GM12801 (cell line): Measurements from ENCODE around the gene MYH7B.

ENCODE experiments used
- TF ChIP-seq, protein P1 (sequence below): IDR thresholded peaks from one replicate; pipeline ENCODE4 v1.5.1; 2011; ENCODE audit warnings: control low read depth; ENCODE audit not compliant: insufficient read length; ENCODE audit errors: extremely low read depth

Gene MYH7B

DNA sequence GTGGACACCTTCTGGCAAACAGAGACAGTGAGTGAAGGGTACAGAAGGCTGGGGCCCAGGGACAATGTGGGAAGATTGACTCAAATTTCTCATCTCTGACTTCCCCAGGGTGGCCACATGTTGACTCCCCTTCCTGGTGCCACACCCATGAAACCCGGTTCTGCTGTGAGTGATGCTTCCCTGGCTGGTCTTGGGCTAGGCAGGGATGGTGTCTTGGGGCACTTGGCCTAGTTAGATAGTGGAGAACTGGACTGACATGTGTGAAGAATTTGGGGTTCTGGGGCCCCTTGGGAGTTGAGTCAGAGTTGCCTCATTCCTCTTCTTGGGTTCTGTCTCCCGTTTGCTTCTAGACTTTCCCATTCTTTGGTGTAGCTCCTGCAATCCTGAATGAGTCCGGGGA, 34.2 kb upstream of the MYH7B start:
- TF ChIP-seq, protein P1, sequence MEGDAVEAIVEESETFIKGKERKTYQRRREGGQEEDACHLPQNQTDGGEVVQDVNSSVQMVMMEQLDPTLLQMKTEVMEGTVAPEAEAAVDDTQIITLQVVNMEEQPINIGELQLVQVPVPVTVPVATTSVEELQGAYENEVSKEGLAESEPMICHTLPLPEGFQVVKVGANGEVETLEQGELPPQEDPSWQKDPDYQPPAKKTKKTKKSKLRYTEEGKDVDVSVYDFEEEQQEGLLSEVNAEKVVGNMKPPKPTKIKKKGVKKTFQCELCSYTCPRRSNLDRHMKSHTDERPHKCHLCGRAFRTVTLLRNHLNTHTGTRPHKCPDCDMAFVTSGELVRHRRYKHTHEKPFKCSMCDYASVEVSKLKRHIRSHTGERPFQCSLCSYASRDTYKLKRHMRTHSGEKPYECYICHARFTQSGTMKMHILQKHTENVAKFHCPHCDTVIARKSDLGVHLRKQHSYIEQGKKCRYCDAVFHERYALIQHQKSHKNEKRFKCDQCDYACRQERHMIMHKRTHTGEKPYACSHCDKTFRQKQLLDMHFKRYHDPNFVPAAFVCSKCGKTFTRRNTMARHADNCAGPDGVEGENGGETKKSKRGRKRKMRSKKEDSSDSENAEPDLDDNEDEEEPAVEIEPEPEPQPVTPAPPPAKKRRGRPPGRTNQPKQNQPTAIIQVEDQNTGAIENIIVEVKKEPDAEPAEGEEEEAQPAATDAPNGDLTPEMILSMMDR, result no peak

DNA sequence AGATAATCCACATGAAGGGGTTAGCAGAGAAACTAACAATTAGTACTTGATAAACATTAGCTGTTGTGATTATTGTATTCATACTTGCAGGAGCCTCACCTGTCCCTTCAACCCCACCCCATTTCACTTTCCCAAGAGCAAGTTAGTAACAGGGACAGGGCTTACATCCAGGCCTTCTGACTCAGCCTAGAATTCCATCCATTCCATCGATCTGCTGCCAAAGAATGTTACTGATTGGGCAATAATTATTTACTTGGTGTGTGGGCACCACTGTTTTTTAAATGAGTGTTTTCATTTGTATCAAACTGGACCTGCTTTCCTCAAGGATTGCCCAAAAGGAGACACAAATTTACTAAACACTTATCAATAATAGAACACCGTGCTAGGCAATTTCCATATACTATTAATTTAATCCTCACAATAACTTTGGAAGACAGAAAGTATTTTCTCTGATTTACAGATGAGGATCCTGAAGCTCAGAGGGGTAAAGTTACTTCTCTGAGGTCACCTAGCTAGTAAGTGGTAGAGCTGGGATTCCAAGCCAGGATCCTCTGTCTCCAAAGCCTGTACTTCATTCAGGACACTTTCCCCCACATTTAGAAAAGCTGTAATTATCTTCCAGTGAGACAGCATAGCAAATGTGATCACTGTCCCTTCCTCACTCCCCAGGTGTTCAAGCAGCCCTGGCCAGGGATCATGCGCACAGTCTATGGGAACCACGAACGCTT, 32.9 kb upstream of the MYH7B start:
- TF ChIP-seq, protein P1, result no peak

DNA sequence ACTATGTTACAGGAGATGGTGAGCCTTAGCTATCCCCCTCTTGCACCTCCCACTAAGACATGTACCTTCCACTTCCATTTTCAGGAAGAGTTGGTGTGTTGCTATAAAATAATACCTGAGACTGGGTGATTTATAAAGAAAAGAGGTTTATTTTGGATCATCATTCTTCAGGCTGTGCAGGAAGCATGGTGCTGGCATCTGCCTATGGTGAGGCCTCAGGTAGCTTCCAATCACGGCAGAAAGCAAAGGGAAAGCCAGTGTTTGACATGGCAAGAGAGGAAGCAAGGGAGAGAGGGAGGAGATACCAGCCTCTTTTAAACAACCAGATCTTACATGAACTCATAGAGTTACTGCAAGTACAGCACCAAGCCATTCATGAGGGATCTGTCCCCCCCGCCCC, 32.3 kb upstream of the MYH7B start:
- TF ChIP-seq, protein P1, result no peak

DNA sequence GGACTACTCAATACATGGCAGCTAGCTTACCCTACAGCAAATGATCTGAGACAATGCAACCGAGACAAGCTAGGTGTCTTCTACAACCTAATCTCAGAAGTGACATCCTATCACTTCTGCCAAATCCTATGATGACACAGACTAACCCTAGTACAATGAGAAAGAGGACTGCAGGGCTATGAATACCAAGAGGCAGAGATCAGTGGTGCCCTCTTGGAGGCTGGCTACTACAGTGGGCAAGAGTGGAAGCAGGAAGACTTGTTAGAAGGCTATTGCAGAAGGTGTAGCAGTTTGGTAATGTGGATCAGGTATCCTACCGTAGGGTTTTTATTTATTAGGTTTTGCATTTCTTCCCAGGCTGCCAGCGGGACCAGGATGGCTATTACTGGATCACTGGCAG, 30.3 kb upstream of the MYH7B start:
- TF ChIP-seq, protein P1, result no peak

DNA sequence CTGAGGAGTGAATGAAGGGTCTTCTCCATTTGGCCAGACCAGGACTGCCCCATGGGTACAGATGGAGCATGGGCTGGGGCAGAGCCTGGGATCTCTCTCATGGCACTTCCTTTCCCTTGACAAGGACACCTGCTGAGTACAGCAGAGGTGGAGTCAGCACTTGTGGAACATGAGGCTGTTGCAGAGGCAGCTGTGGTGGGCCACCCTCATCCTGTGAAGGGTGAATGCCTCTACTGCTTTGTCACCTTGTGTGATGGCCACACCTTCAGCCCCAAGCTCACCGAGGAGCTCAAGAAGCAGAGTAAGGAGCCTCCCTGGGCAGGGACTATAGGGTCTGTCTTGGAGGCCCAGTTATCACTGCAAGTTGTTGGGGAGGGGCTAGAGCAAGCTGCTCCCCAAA, 29.7 kb upstream of the MYH7B start:
- TF ChIP-seq, protein P1, result no peak

DNA sequence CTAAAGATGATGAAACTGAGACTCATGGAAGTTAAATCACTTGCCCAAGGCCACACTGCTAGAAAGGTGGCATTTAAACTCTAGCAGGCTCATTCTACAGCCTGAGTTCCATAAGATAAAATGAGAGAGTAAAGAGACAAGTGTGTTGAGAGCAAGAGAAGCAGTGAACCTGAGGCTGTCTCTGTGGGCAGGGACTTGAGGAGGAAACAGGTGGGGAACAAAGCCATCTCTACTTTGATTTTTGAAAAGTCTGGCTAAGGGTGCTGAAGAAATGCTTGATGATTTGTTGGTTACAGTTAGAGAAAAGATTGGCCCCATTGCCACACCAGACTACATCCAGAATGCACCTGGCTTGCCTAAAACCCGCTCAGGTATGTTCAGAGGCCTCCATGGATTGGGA, 29.1 kb upstream of the MYH7B start:
- TF ChIP-seq, protein P1, result no peak

DNA sequence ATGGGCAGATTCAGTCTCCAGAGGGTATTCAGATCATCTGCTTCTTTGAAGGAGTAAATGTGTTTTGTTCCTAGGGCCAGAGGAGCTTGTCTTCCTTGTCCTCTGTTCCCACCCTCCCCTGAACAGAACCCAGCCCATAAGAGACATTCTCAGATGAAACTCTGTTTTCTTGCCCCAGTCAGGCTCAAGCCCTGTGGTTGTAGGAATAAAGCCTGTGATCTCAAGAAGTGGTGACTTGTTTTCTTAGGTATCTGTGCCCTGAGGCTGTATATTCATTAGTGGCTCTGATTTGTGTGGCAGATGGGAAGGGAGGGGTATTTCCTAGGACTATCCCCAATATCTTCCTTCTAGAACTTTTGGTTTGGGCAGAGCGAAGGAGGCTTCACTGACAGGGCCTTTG, 27.9 kb upstream of the MYH7B start:
- TF ChIP-seq, protein P1, result no peak

DNA sequence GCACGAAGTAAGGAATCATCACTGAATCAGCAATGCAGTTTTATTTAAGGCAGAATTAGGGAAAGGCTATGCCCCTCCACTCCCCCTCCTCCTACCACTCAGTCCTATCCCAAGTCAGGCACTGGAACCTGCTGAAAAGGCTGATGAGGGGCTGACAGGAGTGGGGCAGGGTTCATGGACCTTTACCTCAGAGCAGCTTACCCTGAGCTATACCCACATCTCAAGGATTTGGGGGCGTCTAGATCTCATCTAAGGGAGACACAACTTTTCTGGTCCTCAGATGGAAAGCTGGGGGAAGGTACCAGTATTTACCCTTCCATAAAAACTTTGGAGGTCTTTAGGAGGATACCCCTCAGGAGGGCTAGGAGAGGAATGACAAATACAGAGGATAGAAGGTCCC, 27.3 kb upstream of the MYH7B start:
- TF ChIP-seq, protein P1, result no peak
